C4-2B (cell line): ENCODE measurements around the gene TTN.

Source experiments
- ZFX ChIP-seq: fragments of 450-650 bp; IDR thresholded peaks from 2 replicates; pipeline ENCODE4 v1.6.1; 2017
- TF ChIP-seq, protein P1 (sequence below): fragments of 450-650 bp; conservative IDR thresholded peaks from 2 replicates; pipeline ENCODE4 v1.5.1; 2017; ENCODE audit warnings: mild to moderate bottlenecking

- TF ChIP-seq, protein P1, sequence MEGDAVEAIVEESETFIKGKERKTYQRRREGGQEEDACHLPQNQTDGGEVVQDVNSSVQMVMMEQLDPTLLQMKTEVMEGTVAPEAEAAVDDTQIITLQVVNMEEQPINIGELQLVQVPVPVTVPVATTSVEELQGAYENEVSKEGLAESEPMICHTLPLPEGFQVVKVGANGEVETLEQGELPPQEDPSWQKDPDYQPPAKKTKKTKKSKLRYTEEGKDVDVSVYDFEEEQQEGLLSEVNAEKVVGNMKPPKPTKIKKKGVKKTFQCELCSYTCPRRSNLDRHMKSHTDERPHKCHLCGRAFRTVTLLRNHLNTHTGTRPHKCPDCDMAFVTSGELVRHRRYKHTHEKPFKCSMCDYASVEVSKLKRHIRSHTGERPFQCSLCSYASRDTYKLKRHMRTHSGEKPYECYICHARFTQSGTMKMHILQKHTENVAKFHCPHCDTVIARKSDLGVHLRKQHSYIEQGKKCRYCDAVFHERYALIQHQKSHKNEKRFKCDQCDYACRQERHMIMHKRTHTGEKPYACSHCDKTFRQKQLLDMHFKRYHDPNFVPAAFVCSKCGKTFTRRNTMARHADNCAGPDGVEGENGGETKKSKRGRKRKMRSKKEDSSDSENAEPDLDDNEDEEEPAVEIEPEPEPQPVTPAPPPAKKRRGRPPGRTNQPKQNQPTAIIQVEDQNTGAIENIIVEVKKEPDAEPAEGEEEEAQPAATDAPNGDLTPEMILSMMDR: no peak
- no peak for TF ChIP-seq ZFX
Measured at GRCh38 chr2:178514664-178515063, 292.6 kb downstream of the TTN start.
